ENCODE data around the gene CPLANE2.
"Not testable (repeated sequence)": the region's sequence is repeated elsewhere in the genome, so short reads cannot be mapped to it uniquely, and the experiment has no call there.

The CPLANE2 gene

GRCh38 chr1:16230744-16231143, 6.2 kb downstream of the CPLANE2 start:
- no peak overlapping the region for H3K4me3 ChIP-seq (replicated peaks; ENCODE audit: low read depth, low read length)
- TF ChIP-seq CTCF (IDR thresholded peaks at IDR 0.05; ENCODE audit: low read length, missing control alignments) = no peak
- no peak for DNase-seq (ENCODE audit: low read depth)

DNA sequence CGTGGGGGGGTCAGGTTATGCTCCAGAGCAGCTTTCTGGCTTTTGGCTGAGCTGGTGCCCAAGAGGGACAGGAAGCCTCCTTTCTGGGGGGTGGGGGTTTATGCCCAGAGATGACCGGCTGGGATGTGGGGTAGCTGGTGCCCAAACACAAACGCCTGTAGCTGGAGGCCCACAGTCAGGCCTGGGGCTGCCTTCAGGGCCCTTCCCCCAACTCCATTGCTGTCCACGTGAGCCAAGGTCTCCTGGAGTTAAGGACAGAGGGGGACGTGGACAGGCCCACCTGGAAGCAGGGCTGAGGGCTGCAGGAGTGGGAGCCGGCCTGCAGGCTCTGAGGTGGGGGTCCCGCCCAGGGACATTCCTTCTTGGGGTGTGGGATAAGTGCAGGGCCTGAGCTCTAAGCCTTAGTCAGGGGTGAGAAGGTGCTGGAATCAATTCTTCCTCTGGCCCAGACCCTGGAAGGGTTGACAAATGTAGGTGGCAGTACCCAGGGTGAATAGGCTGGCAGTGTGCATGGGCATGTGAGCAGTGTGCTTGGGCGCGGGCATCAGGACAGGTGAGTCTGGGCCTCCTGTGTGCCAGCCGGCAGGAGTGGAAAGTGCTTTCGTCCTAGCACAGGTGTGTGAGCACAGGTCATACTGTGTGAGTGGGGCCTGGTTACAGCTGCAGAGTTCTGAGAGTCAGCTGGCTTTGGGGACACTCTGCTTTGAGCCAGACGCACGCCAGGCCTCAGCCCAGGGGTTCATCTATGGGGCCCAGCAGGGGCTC, 6.8 kb downstream of the CPLANE2 start:
- no peak for TF ChIP-seq CTCF (IDR thresholded peaks at IDR 0.05; ENCODE audit: low read length, missing control alignments)

GRCh38 chr1:16226490-16227179, 10.3 kb downstream of the CPLANE2 start:
- no peak for TF ChIP-seq CTCF (IDR thresholded peaks at IDR 0.05; ENCODE audit: low read length, missing control alignments)
- peak; percentile 19 for DNase-seq (ENCODE audit: low read depth)
- peak overlapping the region; percentile 27 for H3K4me3 ChIP-seq (replicated peaks; ENCODE audit: low read depth, low read length)

More for the DNA sequence above, 6.8 kb downstream of the CPLANE2 start:
- no peak overlapping the region for H3K4me3 ChIP-seq (replicated peaks; ENCODE audit: low read depth, low read length)
- no peak for DNase-seq (ENCODE audit: low read depth)

- DNase-seq (ENCODE audit: low read depth) = no peak
- H3K4me3 ChIP-seq (replicated peaks; ENCODE audit: low read depth, low read length) = no peak overlapping the region
- no peak for TF ChIP-seq CTCF (IDR thresholded peaks at IDR 0.05; ENCODE audit: low read length, missing control alignments)
Measured at GRCh38 chr1:16226129-16226489, 10.9 kb downstream of the CPLANE2 start.

- H3K4me3 ChIP-seq (replicated peaks; ENCODE audit: low read depth, low read length) = no peak overlapping the region
- DNase-seq (ENCODE audit: low read depth) = no peak
- no peak for TF ChIP-seq CTCF (IDR thresholded peaks at IDR 0.05; ENCODE audit: low read length, missing control alignments)
Measured at GRCh38 chr1:16224472-16224871, 12.5 kb downstream of the CPLANE2 start.

DNA sequence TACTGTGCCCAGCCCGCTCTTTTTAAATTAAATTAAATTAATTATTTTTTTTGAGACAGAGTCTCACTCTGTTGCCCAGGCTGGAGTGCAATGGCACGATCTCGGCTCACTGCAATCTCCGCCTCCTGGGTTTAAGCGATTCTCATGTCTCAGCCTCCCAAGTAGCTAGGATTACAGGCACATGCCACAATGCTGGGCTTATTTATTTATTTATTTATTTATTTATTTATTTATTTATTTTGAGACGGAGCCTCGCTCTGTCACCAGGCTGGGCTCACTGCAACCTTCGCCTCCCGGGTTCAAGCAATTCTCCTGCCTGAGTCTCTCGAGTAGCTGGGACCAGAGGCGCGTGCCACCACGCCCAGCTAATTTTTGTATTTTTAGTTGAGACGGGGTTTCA, 14.3 kb downstream of the CPLANE2 start:
- DNase-seq (ENCODE audit: low read depth); H3K4me3 ChIP-seq (replicated peaks; ENCODE audit: low read depth, low read length): not testable (repeated sequence)

DNA sequence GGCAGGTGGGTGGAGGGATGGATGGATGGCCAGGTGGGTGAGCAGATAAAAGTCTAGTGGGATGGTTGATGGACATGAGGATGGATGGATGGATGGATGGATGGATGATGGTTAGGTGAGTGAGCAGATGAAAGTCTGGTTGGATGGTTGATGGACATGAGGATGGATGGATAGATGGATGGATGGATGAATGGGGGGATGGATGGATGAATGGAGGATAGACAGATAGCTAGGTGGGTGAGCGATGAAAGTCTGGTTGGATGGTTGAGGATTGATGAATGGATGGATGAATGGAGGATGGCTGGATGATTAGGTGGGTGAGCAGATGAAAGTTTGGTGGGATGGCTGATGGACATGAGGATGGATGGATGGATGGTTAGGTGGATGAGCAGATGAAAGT, 15.5 kb downstream of the CPLANE2 start:
- no peak overlapping the region for H3K4me3 ChIP-seq (replicated peaks; ENCODE audit: low read depth, low read length)
- no peak for TF ChIP-seq CTCF (IDR thresholded peaks at IDR 0.05; ENCODE audit: low read length, missing control alignments)
- no peak for DNase-seq (ENCODE audit: low read depth)
